GM21529 (cell line): Measurements from ENCODE around the gene KCNIP4.

Source experiments
- ATAC-seq: cut with Tn5 transposase; IDR thresholded peaks from one replicate; pipeline ENCODE4 v1.9.1; 2021; ENCODE audit not compliant: unreplicated experiment

KCNIP4 gene

DNA sequence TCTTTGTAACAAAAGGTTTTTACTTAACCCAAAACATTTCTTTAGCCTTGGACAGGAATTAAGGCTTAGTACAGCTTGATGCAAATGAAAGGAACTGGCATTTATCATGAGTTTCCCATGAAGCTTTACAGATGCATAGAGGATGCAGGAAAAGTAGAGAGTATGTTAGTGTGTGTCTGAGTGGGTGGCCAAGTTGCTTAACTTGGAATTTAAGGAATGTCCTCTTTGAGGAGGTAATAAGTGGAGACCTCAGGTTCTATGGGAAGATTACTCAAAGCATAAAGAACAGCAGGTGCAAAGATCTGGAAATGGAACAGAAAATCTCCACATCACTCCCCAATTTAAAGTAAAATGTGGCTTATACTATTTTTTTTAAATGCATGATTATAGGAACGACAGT is 457.9 kb downstream of the KCNIP4 start:
- ATAC-seq: no peak

- ATAC-seq: no peak
These were observed 471.8 kb downstream of the KCNIP4 start for GRCh38 chr4:21476757-21477156.

GRCh38 chr4:21474195-21474594 is 474.4 kb downstream of the KCNIP4 start:
- ATAC-seq: no peak

- no peak for ATAC-seq
These were observed 478.0 kb downstream of the KCNIP4 start for GRCh38 chr4:21470535-21470934.

GRCh38 chr4:21469438-21470300 is 478.9 kb downstream of the KCNIP4 start:
- ATAC-seq: no peak

DNA sequence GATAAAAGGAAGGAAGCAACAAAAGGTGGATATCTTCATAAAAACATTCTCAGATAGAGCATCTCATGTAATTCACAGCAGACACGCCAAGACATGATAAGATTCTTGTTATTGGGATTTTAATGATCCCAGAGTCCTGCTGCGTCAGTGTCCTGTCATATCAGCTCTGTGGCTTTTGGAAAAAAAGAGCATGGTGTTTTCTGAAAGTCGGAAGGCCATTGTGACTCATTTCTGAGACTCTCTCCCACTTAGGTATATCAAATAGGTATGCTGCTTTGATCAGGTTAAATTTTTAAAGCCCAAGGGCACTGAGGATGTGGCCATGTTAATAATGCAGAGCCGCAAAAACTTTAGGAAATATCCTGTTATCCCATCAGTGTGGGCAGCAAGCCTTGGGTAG is 481.0 kb downstream of the KCNIP4 start:
- ATAC-seq: no peak

DNA sequence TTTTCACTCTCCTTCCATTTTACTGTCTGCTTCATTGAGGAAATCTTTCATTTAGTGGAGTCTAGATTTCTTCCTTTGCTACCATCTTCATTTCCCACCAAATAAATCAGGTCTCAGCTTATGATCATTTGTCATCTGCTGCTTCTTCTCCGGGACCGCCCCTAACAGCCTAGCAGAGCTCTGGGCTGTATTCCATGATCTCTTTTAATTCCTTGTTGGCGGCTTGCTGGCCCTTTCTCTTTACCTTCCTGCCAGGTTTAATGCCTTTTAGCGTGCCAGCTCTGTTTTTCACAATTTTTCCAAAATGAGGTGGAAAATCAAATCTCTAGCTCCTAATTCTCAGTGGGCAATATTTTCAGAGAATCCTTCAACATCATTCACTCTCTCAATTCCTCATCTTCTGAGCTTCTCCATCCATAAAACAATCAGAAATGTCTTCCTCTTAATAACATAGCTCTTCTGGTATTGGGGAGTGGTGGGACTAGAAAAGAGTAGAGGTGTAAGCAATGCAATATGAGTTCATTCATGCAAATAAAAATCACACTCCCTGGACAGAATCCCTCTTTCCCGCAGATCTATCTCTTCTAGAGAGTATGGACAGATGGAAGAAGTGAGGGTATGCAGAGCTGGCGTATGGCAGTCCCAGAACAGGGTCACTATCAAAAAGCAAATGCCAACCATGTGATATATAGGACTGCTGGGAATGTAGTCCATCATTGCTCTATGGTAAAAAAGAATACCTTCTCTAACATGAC is 491.3 kb downstream of the KCNIP4 start:
- ATAC-seq: no peak

DNA sequence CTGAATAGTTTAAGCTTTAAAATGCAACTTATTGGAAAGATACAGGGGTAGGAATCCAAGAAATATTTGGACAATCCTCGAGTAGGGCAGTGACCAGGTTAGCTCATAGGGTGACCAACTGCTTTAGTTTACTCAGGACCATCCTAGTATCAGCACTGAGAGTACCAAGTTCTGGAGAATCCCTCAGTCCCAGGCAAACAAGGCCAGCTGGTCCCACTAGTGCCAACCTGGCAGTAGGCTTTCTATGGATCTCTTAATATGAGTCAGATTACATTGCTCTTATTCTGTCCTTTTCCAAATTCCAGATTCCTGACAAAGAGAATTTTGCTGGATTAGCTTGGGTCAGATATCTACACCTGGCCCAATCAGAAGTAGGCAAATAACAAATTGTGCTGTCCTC is 493.7 kb downstream of the KCNIP4 start:
- ATAC-seq: no peak

- ATAC-seq: no peak
These were observed 494.4 kb downstream of the KCNIP4 start for GRCh38 chr4:21454201-21454600.

DNA sequence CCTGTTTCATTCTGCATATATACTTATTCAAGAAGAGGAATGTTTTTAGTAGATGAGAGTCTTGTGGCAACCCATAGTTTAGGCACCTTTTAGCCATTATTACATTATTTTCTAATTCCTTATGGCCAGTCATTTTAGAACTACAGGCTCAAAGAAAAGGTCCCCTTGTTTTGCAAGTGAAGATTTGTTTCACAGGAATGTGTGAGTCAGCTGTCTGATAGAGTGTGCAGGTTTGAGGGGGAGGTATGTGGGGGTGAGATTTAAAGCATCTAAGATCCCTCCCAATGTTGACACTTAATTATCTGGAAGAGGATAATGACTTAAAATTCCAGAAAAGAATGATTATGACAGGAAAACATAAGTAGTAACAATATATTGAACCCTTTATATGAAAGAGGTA is 495.6 kb downstream of the KCNIP4 start:
- no peak for ATAC-seq

DNA sequence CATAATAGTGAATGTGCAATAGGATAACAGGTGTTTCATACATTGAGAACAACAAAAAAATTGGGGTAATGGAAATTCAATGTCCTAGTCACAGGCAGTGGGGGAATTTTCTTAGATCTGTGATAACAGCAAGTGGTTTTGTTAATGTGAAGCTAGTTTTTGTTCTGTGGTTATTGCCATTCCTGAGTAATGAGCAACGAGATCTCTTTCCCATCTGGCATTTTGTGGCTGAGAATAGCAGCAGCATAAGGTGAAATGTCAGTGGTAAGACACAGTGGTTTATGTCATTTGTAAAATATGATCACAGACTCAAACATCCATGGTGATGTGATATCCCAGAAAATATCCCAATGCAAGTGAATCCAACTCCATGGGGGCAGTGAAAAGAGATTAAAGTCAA is 497.5 kb downstream of the KCNIP4 start:
- ATAC-seq: no peak

GRCh38 chr4:21450331-21450730 is 498.2 kb downstream of the KCNIP4 start:
- no peak for ATAC-seq

DNA sequence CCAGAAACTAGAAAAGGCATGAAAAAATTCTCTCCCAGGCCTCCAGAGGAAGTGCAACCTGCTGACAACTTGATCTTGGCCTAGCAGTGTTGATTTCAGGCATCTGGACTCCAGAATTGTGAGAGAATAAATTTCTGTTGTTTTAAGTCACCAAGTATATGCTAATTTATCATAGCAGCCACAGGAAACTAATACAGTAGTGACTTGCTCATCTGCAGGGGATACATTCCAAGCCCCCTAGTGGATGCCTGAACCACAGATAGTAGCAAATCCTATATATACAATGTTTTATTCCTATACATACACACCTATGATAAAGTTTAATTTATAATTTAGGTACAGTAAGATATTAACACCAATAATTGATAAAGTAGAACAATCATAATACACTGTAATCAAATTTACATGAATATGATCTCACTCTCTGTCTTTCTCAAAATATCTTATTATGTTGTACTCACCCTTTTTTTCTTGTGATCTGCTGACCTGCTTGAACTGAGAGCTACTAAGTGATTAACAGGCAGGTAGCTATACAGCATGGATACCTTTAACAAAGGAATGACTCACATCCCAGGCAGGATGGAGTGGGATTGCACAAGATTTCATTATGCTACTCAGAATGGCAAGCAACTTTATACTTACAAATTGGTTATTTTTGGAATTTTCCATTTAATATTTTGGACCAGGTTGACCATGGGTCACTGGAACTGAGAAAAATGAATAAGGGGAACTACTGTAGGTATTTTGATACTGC is 501.1 kb downstream of the KCNIP4 start:
- ATAC-seq: no peak

DNA sequence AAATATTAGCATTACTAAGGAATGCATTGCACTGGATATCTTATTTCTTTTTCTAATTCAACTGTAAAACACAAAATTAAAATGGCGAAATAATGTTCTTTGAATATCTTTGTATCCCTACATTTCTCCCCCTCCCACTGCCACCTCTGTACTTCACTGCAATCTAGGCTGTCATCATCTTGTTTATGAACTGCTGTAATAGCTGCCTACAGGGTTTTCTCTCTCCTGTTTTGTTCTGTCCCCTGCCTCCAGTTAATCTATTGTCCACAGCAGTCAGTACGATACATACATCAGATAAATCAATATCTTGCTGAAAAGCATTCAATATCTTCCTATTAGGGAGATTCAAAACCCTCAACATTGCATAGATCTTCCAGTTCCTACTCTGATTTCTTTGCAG is 528.4 kb downstream of the KCNIP4 start:
- ATAC-seq: no peak

- ATAC-seq: no peak
These were observed 532.8 kb downstream of the KCNIP4 start for GRCh38 chr4:21415728-21416127.

DNA sequence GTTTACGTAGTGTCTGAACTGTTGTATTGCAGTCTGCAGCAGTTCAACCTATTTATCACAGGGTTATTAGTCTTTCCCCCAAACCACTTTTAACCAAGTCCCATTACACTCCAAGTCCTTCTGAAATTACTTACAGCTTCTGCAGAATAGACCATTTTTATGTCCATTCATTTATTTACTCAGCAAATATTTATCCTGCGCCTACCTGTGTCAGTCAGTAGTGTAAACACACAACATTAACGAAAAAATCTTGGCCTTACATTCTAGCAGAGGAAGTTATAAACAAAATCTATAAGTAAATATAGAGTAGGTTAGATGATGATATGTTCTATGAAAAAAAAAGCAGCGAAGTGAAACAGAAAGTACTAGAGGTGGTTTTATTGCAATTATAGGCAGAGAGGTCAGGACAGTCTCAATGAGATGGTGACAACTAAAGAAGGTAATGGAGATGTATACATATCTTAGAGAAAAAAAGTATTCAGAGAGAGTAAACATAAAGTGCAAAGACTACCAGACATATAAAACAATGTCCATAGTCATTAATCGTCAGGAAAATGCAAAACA is 534.7 kb downstream of the KCNIP4 start:
- ATAC-seq: no peak

DNA sequence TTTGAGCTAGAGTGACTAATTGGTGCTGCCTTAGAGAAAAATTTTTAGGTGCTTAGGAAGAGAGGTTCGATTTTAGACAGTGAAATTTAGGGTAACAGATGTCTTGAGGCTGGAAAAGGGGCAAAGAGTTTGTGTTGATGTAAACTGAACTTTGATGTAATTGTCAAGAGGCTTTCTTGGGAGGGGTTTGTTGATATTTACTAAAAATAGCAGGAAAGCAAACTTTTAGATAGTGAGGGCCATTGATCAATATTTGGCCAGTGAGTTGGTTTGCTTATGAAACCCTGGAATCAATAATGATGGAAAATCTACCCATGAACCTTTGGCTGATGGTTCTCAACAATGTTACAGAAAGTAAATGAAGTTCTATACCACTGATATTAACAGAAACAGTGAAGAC is 537.5 kb downstream of the KCNIP4 start:
- no peak for ATAC-seq

- ATAC-seq: no peak
These were observed 538.2 kb downstream of the KCNIP4 start for GRCh38 chr4:21410372-21410771.

DNA sequence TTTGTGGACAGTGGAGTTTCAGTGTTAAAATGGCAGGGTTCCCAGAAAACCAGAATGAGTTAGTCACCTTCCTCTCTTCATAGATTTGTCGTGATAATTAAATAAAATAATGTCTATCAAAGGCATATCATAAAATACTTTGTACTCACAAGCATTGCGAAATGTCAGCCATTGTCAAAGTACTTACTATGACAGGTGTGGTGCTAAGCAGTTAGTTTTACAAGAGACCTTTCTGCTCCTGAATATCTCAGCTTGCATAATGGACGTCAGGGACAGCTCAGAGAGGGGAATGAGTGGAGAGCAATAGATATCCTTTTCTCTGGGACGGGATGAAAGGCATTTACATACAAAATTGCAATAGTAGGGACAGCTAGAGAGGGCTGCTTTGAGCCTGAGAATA is 560.9 kb downstream of the KCNIP4 start:
- no peak for ATAC-seq

- ATAC-seq: no peak
These were observed 562.3 kb downstream of the KCNIP4 start for GRCh38 chr4:21386166-21386780.

DNA sequence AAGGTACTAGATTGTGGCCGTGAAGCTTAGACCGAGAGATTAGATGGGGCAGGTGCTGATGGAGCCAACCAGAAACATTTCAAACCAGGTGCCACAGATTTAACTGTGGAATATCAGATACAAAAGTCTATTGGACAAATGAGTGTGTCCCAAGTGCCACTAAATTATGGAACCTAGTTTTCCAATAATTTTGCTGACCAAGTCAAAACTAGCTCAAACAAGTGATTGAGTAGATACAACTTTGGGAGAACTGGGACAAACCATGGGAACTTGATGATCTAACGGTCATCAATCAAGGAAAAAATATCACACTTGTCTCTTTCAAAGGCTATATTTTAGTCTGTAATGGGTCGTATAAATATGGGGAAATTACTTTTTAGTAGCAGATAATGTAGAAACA is 562.9 kb downstream of the KCNIP4 start:
- no peak for ATAC-seq
